ENCODE data around the gene ATRIP.

GRCh38 chr3:48403533-48404439 lies 42.8 kb upstream of the ATRIP start:
- TF ChIP-seq, protein P1, sequence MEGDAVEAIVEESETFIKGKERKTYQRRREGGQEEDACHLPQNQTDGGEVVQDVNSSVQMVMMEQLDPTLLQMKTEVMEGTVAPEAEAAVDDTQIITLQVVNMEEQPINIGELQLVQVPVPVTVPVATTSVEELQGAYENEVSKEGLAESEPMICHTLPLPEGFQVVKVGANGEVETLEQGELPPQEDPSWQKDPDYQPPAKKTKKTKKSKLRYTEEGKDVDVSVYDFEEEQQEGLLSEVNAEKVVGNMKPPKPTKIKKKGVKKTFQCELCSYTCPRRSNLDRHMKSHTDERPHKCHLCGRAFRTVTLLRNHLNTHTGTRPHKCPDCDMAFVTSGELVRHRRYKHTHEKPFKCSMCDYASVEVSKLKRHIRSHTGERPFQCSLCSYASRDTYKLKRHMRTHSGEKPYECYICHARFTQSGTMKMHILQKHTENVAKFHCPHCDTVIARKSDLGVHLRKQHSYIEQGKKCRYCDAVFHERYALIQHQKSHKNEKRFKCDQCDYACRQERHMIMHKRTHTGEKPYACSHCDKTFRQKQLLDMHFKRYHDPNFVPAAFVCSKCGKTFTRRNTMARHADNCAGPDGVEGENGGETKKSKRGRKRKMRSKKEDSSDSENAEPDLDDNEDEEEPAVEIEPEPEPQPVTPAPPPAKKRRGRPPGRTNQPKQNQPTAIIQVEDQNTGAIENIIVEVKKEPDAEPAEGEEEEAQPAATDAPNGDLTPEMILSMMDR (optimal IDR thresholded peaks at IDR 0.05 in 1 of 3, IDR thresholded peaks at IDR 0.05 in 1 of 3, conservative IDR thresholded peaks at IDR 0.05 in 1 of 3; ENCODE audit: extremely low read depth in 1 of 3, insufficient read depth in 2 of 3, low read length in 3 of 3) = no peak
- TF ChIP-seq EZH2 (IDR thresholded peaks at IDR 0.05; ENCODE audit: low read length) = no peak
